ENCODE results near the gene ST6GALNAC3.

The ST6GALNAC3 gene

DNA sequence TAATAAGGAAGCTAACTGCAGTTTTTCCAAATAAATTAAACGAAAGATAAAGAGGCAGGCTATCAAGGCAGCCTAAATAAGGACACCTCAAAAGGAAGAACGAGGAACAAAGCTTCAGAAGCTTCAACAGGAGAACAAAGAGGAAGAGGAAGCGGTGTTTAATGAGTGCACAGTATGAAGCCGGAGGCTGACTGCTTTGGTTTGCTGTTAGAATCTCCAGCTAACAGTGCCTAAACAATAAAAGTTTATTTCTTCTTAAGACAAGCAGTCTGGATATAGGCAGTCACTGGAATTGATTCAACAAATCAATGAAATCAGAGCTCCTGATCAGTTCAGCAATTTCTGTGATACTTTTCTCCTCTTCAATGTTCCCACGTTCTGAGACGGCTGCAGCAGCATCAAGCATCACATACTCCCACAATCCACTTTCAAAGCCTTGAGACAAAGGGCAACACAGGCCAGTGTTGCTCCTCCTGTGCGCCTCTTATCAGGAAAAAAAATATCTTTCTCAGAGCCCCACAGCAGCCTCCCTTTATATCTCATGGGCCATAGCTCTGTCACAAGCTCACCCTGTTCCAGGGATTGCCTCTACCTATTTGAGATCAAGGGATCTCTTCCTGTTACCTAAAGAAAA lies 427.2 kb downstream of the ST6GALNAC3 start:
- no peaks in the 10 kb centered on the region for H3K9me3 ChIP-seq (ENCODE audit: control insufficient read depth, insufficient read depth, low read length)
- no peaks in the 10 kb centered on the region for H3F3A ChIP-seq (ENCODE audit: control insufficient read depth, insufficient read depth)
- H3K79me2 ChIP-seq (ENCODE audit: control insufficient read depth, low read length): no peaks in the 10 kb centered on the region
- H3K4me1 ChIP-seq (ENCODE audit: control insufficient read depth, low read length): no peaks in the 10 kb centered on the region
- H4K20me1 ChIP-seq (ENCODE audit: control insufficient read depth, insufficient read depth, low read depth, low read length): no peaks in the 10 kb centered on the region
- H3K4me2 ChIP-seq (ENCODE audit: low read length): no peak overlapping the region
- no peaks in the 10 kb centered on the region for H3K9me2 ChIP-seq (replicated peaks; ENCODE audit: control insufficient read depth, low read length)
- no peaks in the 10 kb centered on the region for H3K27me3 ChIP-seq (ENCODE audit: control insufficient read depth, low read length)
- H3K27ac ChIP-seq (ENCODE audit: low read depth, low read length): no peak overlapping the region
- H3K4me3 ChIP-seq (ENCODE audit: low read length): no peak overlapping the region
- no peaks in the 10 kb centered on the region for H3K36me3 ChIP-seq (ENCODE audit: control insufficient read depth, low read length)
- TF ChIP-seq, protein P1, sequence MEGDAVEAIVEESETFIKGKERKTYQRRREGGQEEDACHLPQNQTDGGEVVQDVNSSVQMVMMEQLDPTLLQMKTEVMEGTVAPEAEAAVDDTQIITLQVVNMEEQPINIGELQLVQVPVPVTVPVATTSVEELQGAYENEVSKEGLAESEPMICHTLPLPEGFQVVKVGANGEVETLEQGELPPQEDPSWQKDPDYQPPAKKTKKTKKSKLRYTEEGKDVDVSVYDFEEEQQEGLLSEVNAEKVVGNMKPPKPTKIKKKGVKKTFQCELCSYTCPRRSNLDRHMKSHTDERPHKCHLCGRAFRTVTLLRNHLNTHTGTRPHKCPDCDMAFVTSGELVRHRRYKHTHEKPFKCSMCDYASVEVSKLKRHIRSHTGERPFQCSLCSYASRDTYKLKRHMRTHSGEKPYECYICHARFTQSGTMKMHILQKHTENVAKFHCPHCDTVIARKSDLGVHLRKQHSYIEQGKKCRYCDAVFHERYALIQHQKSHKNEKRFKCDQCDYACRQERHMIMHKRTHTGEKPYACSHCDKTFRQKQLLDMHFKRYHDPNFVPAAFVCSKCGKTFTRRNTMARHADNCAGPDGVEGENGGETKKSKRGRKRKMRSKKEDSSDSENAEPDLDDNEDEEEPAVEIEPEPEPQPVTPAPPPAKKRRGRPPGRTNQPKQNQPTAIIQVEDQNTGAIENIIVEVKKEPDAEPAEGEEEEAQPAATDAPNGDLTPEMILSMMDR (IDR thresholded peaks at IDR 0.05; ENCODE audit: low read depth, low read length, poor library complexity, severe bottlenecking): no peak
- no peak for TF ChIP-seq EZH2phosphoT487 (IDR thresholded peaks at IDR 0.05; ENCODE audit: borderline replicate concordance, low read length)

DNA sequence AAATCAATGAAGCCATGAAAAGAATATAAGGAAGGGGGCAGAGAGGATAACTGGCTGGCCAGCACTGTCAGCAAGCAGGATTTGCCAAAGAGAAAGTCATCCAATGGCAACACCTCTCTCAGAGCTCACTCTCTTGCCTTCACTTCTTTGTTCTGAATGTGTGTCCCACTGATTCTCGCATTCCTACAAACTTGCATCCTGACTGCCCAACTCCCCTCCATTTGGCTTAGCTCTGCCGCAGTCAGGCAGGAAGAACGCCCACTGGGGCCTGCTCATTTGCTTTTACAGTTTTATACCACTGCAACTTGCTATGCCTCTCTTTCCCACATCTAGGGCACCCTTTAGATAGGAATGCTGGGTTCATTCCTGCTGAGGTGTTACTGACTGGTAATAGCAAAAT lies 428.6 kb downstream of the ST6GALNAC3 start:
- no peak overlapping the region for H3K27ac ChIP-seq (ENCODE audit: low read depth, low read length)
- H3K79me2 ChIP-seq (ENCODE audit: control insufficient read depth, low read length): no peaks in the 10 kb centered on the region
- no peak overlapping the region for H3K4me3 ChIP-seq (ENCODE audit: low read length)
- no peaks in the 10 kb centered on the region for H3K9me2 ChIP-seq (replicated peaks; ENCODE audit: control insufficient read depth, low read length)
- H3K4me1 ChIP-seq (ENCODE audit: control insufficient read depth, low read length): no peaks in the 10 kb centered on the region
- no peaks in the 10 kb centered on the region for H4K20me1 ChIP-seq (ENCODE audit: control insufficient read depth, insufficient read depth, low read depth, low read length)
- no peaks in the 10 kb centered on the region for H3F3A ChIP-seq (ENCODE audit: control insufficient read depth, insufficient read depth)
- no peaks in the 10 kb centered on the region for H3K9me3 ChIP-seq (ENCODE audit: control insufficient read depth, insufficient read depth, low read length)
- H3K4me2 ChIP-seq (ENCODE audit: low read length): no peak overlapping the region
- H3K36me3 ChIP-seq (ENCODE audit: control insufficient read depth, low read length): no peaks in the 10 kb centered on the region
- TF ChIP-seq, protein P1 (IDR thresholded peaks at IDR 0.05; ENCODE audit: low read depth, low read length, poor library complexity, severe bottlenecking): no peak
- TF ChIP-seq EZH2phosphoT487 (IDR thresholded peaks at IDR 0.05; ENCODE audit: borderline replicate concordance, low read length): no peak
- H3K27me3 ChIP-seq (ENCODE audit: control insufficient read depth, low read length): no peaks in the 10 kb centered on the region

DNA sequence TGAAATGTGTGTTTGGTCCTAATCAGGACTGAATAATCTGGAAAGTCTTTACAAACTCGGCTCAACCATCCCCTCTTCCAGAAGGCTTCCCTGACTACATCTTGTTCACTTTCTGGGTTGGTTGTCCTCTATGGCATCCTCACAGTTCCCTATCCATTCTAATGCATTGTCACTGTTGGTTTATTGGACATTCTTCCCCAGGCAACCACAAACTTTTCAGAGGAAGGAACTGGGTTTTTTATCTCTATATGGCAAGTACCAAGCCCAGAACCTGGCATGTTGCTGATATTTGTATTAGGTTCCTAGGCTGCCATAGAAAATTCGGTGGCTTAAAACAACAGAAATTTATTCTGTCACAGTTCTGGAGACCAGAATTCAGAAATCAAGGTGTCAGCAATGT lies 429.2 kb downstream of the ST6GALNAC3 start:
- Histone ChIP-seq H3K9me3 (ENCODE audit: control insufficient read depth, insufficient read depth, low read length) (no peaks in the 10 kb centered on the region), H3K4me3 (ENCODE audit: low read length) (no peak overlapping the region), H3K4me1 (ENCODE audit: control insufficient read depth, low read length) (no peaks in the 10 kb centered on the region), H4K20me1 (ENCODE audit: control insufficient read depth, insufficient read depth, low read depth, low read length) (no peaks in the 10 kb centered on the region), H3K79me2 (ENCODE audit: control insufficient read depth, low read length) (no peaks in the 10 kb centered on the region), H3K27me3 (ENCODE audit: control insufficient read depth, low read length) (no peaks in the 10 kb centered on the region), H3K9me2 (replicated peaks; ENCODE audit: control insufficient read depth, low read length) (no peaks in the 10 kb centered on the region), H3K36me3 (ENCODE audit: control insufficient read depth, low read length) (no peaks in the 10 kb centered on the region), H3F3A (ENCODE audit: control insufficient read depth, insufficient read depth) (no peaks in the 10 kb centered on the region), H3K4me2 (ENCODE audit: low read length) (no peak overlapping the region), H3K27ac (ENCODE audit: low read depth, low read length) (no peak overlapping the region)
- TF ChIP-seq, protein P1 (IDR thresholded peaks at IDR 0.05; ENCODE audit: low read depth, low read length, poor library complexity, severe bottlenecking): no peak
- no peak for TF ChIP-seq EZH2phosphoT487 (IDR thresholded peaks at IDR 0.05; ENCODE audit: borderline replicate concordance, low read length)
